Fibroblast of villous mesenchyme (primary cell): Measurements from ENCODE around the gene TMEM250. TPM values are rescaled to one million over a fixed set of nuclear protein-coding genes. Genes with fewer than 3 reads are reported as not detected.

Experiments
- DNase-seq: peaks from one replicate; pipeline ENCODE4 v3.0.0-alpha.2; 2010; ENCODE audit warnings: low read depth
- H3K4me3 ChIP-seq: 2 replicates; pipeline ENCODE4 v1.5.1; 2011; ENCODE audit warnings: low read depth, mild to moderate bottlenecking, low read length
- total RNA-seq: library from RNA; depleted of rRNA; stranded (reverse); fragments of >200 nt; gene quantifications from 2 replicates; pipeline ENCODE4 v1.2.3, GENCODE V29; 2012
- TF ChIP-seq, protein P1 (sequence below): IDR thresholded peaks from 2 replicates; pipeline ENCODE4 v1.5.1; 2012; ENCODE audit warnings: low read depth, mild to moderate bottlenecking, low read length; ENCODE audit not compliant: insufficient read depth

The TMEM250 gene
- total RNA-seq, 1 donor = 39.7 TPM

DNA sequence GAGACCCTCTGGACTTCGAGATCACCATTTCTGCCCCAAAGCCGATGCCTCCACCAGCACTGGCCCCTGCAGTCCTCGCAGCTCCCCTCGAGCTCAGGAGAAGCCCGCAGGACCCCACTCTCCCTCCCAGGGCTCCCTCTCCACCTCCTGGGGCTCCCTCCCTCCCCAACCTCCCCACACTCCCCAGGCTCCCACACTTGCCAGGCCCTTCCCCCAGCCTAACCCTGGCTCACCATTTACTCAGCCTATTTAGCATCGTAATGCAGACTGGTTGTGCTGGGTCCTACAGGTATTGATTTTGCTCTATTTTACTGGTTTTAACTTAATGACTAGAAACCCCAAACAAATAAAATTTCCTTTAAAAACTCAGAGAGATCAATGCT is 23.7 kb upstream of the TMEM250 start:
- TF ChIP-seq, protein P1, sequence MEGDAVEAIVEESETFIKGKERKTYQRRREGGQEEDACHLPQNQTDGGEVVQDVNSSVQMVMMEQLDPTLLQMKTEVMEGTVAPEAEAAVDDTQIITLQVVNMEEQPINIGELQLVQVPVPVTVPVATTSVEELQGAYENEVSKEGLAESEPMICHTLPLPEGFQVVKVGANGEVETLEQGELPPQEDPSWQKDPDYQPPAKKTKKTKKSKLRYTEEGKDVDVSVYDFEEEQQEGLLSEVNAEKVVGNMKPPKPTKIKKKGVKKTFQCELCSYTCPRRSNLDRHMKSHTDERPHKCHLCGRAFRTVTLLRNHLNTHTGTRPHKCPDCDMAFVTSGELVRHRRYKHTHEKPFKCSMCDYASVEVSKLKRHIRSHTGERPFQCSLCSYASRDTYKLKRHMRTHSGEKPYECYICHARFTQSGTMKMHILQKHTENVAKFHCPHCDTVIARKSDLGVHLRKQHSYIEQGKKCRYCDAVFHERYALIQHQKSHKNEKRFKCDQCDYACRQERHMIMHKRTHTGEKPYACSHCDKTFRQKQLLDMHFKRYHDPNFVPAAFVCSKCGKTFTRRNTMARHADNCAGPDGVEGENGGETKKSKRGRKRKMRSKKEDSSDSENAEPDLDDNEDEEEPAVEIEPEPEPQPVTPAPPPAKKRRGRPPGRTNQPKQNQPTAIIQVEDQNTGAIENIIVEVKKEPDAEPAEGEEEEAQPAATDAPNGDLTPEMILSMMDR = no peak
- no peak overlapping the region for H3K4me3 ChIP-seq
- DNase-seq = no peak

DNA sequence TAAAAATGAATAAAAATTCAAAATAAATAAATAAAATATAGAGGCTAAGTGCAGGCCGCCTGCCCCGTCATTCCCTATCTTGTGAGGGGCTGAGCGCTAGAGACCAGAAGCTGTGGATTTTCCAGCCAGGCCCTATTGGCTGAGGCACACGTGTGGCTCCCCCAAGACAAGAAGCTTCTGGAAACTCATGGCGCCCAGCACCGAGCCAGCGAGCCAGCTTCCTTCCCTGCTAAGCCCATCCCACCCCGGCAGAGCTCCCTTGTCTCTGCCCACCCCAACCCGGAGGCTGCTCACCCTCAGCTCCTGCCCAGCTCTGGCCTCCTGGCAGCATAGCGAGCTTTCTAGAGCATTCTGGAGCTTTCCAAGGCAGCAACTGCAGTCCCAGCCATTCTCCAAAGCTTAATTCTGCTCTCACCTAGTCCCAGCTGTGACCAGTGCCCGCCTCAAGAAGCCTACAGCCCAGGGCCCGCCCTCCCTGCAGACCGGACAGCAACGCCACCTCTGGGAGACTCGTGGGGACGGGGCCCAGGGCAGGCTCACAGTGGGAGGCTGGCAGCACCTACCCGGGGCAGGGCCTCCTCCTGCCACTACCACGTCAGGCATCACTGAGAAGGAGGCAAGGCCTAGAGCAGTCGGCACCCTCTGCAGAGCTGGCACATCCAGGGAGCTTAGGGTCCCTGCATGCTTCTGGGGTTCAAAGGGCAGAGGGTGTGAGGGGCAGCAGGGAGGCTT is 23.2 kb upstream of the TMEM250 start:
- no peak for DNase-seq
- no peak overlapping the region for H3K4me3 ChIP-seq
- TF ChIP-seq, protein P1 = no peak

DNA sequence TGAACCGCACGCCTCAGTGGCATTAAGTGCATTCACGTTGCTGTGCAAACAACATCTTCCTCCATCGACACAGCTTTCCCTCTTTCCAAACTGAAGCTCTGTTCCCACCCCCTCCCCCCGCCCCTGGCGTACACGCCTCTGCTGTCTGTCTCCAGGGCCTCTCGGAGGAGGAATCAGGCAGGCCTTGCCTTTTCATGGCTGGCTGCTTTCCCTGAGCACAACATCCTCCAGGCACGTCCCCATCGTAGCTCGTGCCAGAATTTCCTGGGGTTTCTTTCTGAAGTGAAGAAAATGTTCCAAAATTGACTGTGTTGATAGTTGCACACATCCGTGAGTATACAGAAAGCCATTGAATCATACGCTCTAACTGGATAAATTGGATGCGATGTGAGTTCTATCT is 22.3 kb upstream of the TMEM250 start:
- H3K4me3 ChIP-seq = no peak overlapping the region
- DNase-seq = no peak
- TF ChIP-seq, protein P1 = no peak

DNA sequence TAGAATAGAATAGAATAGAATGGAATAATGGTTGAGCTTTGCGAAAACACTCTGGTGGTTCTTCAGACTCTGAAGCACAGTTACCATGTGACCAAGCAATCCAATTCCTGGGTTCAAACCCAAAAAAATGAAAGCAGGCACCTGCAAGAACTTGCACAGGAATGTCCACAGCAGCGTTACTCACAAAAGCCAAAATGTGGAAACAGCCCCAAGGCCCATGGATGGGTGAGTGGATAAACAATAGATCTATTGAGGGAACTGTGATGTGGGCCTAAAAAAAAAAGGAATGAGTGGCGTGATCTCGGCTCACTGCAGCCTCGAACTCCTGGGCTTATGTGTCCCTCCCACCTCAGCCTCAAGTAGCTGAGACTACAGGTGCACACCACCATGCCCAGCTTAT is 21.4 kb upstream of the TMEM250 start:
- TF ChIP-seq, protein P1 = no peak
- no peak for DNase-seq
- no peak overlapping the region for H3K4me3 ChIP-seq

DNA sequence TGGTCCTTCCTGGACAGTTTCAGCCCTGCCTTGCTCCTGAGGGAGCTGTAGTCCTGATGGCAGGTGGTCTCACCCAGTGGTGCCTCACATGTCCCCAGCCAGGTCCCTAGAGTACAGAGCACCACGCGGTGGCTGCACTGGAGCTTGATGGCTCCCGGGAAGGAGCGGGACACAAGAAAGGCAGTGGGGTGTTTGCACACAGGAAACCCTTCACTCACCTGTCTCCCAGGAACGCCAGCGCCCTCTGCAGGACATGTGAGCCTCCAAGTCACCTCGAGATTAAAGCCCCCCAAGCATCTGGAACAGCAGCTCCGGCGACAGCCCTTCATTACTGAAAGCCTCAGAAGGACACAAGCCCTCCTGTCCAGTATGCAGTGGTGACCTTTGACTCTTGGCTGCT is 19.9 kb upstream of the TMEM250 start:
- TF ChIP-seq, protein P1 = peak; percentile 43
- no peak overlapping the region for H3K4me3 ChIP-seq
- peak; percentile 26 for DNase-seq

DNA sequence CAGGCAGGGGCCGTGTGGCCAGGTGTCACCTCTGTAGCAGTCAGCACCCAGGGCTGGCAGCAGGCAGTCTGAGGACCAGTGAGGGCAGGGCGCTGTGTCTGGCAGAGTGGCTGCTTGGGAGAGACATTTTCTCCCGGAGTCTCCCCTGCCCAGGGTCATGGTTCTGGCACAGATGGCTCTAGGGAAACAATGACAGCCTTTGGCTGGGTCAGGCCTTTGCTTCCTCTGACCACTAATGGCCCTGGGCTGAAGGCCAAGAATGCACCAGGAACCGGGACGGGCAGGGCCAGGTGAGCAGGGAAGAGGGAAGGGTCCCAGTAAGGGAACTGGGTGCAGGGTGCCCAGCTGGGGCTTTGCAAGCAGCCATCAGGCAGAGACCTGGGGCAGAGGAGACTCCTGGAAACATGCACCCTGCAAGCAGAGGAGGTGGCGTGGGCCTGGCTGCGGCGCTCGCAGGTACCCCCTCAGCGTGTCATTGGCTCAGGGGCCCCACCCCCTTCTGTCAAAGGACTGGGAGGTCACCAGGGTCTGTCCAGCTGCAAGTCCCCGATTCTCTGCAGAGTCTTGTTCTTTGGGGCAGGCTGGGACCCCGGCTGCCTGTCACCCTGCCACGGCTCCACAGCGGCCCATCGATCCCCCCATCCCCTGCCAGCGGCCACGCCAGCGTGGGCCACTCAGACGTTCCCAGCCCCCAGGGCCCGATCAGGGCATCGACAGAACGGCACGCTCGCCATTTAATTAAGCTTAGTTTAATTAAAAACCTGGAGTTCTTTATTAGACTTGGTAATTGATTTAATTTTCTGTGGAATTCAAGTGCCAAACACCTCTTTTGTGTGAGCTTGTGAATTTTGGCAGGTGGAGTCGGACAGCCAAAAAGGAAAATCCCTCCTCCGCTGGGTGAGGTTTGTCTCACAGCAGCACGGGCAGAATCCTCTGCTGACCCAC is 18.9 kb upstream of the TMEM250 start:
- DNase-seq = no peak

More for the DNA sequence above, 18.9 kb upstream of the TMEM250 start:
- H3K4me3 ChIP-seq = no peak overlapping the region
- TF ChIP-seq, protein P1 = no peak
